Thyroid gland (tissue), 4 donors: Measurements from ENCODE around the gene MINK1. TPM values are rescaled to one million over a fixed set of nuclear protein-coding genes. Genes with fewer than 3 reads are reported as not detected.

Experiments
- DNase-seq, 2 donors: peaks; one replicate each; pipeline ENCODE4 v3.0.0-alpha.2; 2019
- H3K27ac ChIP-seq, 3 donors: fragments of 200-600 bp; sonication (generic); 1 replicate in 2 of 3; 2 replicates in 1 of 3; pipeline ENCODE4 v1.5.1; 2016 to 2019; ENCODE audit warnings: mild to moderate bottlenecking in 1 of 3, moderate library complexity in 1 of 3
- H3K27me3 ChIP-seq: fragments of 200-600 bp; sonication (generic); one replicate; pipeline ENCODE4 v1.5.1; 2019
- H3K36me3 ChIP-seq, 2 donors: fragments of 200-600 bp; sonication (generic); one replicate each; pipeline ENCODE4 v1.5.1; 2016 to 2019
- H3K4me1 ChIP-seq, 2 donors: fragments of 200-600 bp; sonication (generic); one replicate each; pipeline ENCODE4 v1.5.1; 2017 to 2019
- H3K4me3 ChIP-seq, 3 donors: fragments of 200-600 bp; sonication (generic); replicated peaks in 1 of 3; 1 replicate in 2 of 3; 2 replicates in 1 of 3; pipeline ENCODE4 v1.5.1; 2016; ENCODE audit warnings: mild to moderate bottlenecking in 1 of 3
- H3K9me3 ChIP-seq: fragments of 200-600 bp; sonication (generic); one replicate; pipeline ENCODE4 v1.5.1; 2017
- POLR2A ChIP-seq, 2 donors: fragments of 450-650 bp; IDR thresholded peaks; one replicate each; pipeline ENCODE4 v1.6.1; 2017; ENCODE audit warnings: antibody characterized with exemption in 2 of 2, mild to moderate bottlenecking in 2 of 2, moderate library complexity in 1 of 2
- WGBS, 2 donors: methylation state at CpG; one replicate each; pipeline ENCODE4 v1.1.5; 2017; 5-methylcytosine and 5-hydroxymethylcytosine counted together
- intact Hi-C: fragments of 100-400 bp; cut with DNase I; formaldehyde crosslinking; loops from one replicate; pipeline ENCODE4 v1.15.1; 2023
- total RNA-seq, 4 donors: library from RNA; depleted of rRNA; stranded (reverse); fragments of >200 nt; gene quantifications; one replicate each; pipeline ENCODE4 v1.2.3, GENCODE V29; 2016
- TF ChIP-seq, protein P1 (sequence below), 6 experiments: fragments of 200-600 bp in 3 of 6; fragments of 450-650 bp in 3 of 6; sonication (generic) in 3 of 6; IDR thresholded peaks; one replicate each; pipeline ENCODE4 v1.5.1; 2016 to 2019; ENCODE audit warnings: antibody characterized with exemption in 6 of 6, mild to moderate bottlenecking in 2 of 6, inconsistent platforms in 1 of 6, moderate library complexity in 1 of 6

The MINK1 gene
- total RNA-seq, 4 donors from 2014 or later = 25.1 to 51.6 (median 31.2) TPM

DNA sequence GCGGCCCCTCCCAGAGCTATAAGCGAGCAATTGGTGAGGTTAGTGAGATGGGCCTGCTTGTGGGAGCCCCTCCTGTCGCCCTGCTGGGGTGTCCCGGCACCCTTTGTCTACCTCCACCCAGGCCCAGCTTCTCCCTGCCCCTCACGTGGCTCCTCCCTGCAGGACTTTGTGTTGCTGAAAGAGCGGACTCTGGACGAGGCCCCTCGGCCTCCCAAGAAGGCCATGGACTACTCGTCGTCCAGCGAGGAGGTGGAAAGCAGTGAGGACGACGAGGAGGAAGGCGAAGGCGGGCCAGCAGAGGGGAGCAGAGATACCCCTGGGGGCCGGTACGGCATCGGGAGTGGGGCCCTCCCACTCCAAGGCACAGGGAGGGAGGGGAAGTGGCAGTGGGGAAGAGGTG is 60.1 kb downstream of the MINK1 start:
- no peak overlapping the region for H3K4me3 ChIP-seq
- no peaks in the 10 kb centered on the region for H3K27me3 ChIP-seq
- H3K4me1 ChIP-seq = no peaks in the 10 kb centered on the region
- no peaks in the 10 kb centered on the region for H3K9me3 ChIP-seq
- no peak for TF ChIP-seq POLR2A (IDR thresholded peaks at IDR 0.05)
- TF ChIP-seq, protein P1, sequence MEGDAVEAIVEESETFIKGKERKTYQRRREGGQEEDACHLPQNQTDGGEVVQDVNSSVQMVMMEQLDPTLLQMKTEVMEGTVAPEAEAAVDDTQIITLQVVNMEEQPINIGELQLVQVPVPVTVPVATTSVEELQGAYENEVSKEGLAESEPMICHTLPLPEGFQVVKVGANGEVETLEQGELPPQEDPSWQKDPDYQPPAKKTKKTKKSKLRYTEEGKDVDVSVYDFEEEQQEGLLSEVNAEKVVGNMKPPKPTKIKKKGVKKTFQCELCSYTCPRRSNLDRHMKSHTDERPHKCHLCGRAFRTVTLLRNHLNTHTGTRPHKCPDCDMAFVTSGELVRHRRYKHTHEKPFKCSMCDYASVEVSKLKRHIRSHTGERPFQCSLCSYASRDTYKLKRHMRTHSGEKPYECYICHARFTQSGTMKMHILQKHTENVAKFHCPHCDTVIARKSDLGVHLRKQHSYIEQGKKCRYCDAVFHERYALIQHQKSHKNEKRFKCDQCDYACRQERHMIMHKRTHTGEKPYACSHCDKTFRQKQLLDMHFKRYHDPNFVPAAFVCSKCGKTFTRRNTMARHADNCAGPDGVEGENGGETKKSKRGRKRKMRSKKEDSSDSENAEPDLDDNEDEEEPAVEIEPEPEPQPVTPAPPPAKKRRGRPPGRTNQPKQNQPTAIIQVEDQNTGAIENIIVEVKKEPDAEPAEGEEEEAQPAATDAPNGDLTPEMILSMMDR (IDR thresholded peaks at IDR 0.05) = no peak
- peaks cover 56 to 63% of the 10 kb centered on the region in 2 donors for H3K36me3 ChIP-seq
- intact Hi-C loops = no loop called here
- 87 to 92% methylated on average over 18 of the region's 18 CpGs for WGBS, 2 donors
- H3K27ac ChIP-seq = no peak overlapping the region
- no peak for DNase-seq

DNA sequence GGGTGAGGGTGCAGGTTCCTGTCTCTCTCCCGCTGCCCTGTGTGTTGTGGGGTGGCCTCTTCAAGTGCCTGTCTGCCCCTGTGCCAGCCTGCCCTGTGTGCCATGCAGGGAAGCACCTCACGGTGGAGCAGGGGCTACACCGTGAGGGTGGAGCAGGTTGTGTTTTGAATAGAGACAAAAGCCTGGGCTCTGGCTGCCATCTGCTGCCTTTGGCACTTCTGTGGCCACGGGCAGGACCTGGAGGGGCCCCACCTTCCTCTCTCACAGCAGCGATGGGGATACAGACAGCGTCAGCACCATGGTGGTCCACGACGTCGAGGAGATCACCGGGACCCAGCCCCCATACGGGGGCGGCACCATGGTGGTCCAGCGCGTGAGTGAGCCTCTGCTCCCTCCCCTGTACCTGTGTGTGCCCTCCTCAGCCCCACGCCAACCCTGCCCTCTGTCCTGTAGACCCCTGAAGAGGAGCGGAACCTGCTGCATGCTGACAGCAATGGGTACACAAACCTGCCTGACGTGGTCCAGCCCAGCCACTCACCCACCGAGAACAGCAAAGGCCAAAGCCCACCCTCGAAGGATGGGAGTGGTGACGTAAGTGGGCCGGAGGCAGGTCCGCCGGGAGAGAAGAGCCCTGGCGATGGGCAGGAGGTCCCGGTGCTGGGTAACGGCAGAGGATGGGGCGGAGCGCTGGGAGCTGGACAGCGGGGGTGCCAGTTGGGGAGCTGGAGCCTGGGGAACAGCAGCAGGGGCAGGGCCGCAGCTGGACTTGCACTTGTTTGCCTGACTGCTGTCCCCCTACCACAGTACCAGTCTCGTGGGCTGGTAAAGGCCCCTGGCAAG is 60.8 kb downstream of the MINK1 start:
- Histone ChIP-seq H3K9me3 (no peaks in the 10 kb centered on the region), H3K27me3 (no peaks in the 10 kb centered on the region), H3K4me1 (peaks cover 0 to 3% of the 10 kb centered on the region in 2 donors), H3K27ac (no peak overlapping the region), H3K4me3 (no peak overlapping the region), H3K36me3 (peaks cover 55 to 63% of the 10 kb centered on the region in 2 donors)
- intact Hi-C loops = no loop called here
- TF ChIP-seq POLR2A (IDR thresholded peaks at IDR 0.05) = no peak
- TF ChIP-seq, protein P1 (IDR thresholded peaks at IDR 0.05) = no peak
- no peak for DNase-seq
- WGBS, 2 donors = 91 to 94% methylated on average over 19 to 31 of the region's 31 CpGs

DNA sequence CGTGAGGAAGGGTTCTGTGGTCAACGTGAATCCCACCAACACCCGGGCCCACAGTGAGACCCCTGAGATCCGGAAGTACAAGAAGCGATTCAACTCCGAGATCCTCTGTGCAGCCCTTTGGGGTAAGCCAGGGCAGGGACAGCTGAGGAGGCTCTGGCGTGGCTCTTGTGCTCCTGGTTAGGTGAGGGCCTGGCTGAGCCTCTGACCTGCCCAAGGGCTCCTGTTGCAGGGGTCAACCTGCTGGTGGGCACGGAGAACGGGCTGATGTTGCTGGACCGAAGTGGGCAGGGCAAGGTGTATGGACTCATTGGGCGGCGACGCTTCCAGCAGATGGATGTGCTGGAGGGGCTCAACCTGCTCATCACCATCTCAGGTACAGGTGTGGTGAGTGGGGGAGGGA is 62.0 kb downstream of the MINK1 start:
- 96 to 97% methylated on average over 10 to 13 of the region's 13 CpGs for WGBS, 2 donors
- TF ChIP-seq, protein P1 (IDR thresholded peaks at IDR 0.05) = no peak
- no peak for TF ChIP-seq POLR2A (IDR thresholded peaks at IDR 0.05)
- DNase-seq = no peak

DNA sequence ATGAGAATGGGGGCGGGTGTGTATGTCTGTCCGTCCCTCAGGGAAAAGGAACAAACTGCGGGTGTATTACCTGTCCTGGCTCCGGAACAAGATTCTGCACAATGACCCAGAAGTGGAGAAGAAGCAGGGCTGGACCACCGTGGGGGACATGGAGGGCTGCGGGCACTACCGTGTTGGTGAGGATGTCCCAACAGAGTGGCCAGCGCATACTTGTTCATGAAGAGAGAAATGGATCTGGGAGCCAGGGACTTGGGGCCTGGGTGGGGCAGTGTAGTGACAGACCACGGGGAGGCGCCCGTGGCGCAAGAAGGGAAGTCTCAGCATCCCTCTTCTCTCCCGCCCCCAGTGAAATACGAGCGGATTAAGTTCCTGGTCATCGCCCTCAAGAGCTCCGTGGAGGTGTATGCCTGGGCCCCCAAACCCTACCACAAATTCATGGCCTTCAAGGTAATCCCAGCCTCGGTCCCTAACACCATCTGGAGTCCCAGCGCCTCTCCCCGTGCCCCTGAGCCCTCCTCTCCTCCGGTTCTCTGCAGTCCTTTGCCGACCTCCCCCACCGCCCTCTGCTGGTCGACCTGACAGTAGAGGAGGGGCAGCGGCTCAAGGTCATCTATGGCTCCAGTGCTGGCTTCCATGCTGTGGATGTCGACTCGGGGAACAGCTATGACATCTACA is 62.7 kb downstream of the MINK1 start:
- DNase-seq = no peak
- intact Hi-C loops = no loop called here
- Histone ChIP-seq H3K27ac (no peak overlapping the region), H3K36me3 (peaks cover 46 to 54% of the 10 kb centered on the region in 2 donors), H3K4me1 (peaks cover 4 to 20% of the 10 kb centered on the region in 2 donors), H3K27me3 (peaks cover 8% of the 10 kb centered on the region), H3K9me3 (no peaks in the 10 kb centered on the region), H3K4me3 (no peak overlapping the region)
- TF ChIP-seq, protein P1 (IDR thresholded peaks at IDR 0.05) = no peak
- no peak for TF ChIP-seq POLR2A (IDR thresholded peaks at IDR 0.05)
- 78 to 86% methylated on average over 24 to 26 of the region's 27 CpGs for WGBS, 2 donors

More for the DNA sequence above, 62.0 kb downstream of the MINK1 start:
- intact Hi-C loops = no loop called here
- Histone ChIP-seq H3K4me1 (peaks cover 0 to 13% of the 10 kb centered on the region in 2 donors), H3K27me3 (peaks cover 6% of the 10 kb centered on the region), H3K36me3 (peaks cover 53 to 60% of the 10 kb centered on the region in 2 donors), H3K4me3 (no peak overlapping the region), H3K9me3 (no peaks in the 10 kb centered on the region), H3K27ac (no peak overlapping the region)
